22Rv1 (cell line): Measurements from ENCODE around the gene PRMT7.

Source experiments
- CTCF ChIP-seq: fragments of 450-650 bp; IDR thresholded peaks from 2 replicates; pipeline ENCODE4 v1.5.1; 2017; ENCODE audit warnings: mild to moderate bottlenecking
- ZFX ChIP-seq: fragments of 450-650 bp; IDR thresholded peaks from 2 replicates; pipeline ENCODE4 v1.6.1; 2017; ENCODE audit warnings: antibody characterized with exemption, borderline replicate concordance

GRCh38 chr16:68274441-68274840 lies 36.4 kb upstream of the PRMT7 start:
- no peak for TF ChIP-seq CTCF
- TF ChIP-seq ZFX, result no peak
